IMR-90 (cell line): Measurements from ENCODE around the gene TMCC3. TPM values are rescaled to one million over a fixed set of nuclear protein-coding genes. Genes with fewer than 3 reads are reported as not detected.

Source experiments
- ATAC-seq: fragments of 200-7000 bp; cut with Tn5 transposase; 2 replicates; pipeline ENCODE4 v1.9.1; 2020; ENCODE audit warnings: low read depth, mild to moderate bottlenecking, moderate library complexity
- BruUV-seq: library from RNA; stranded (reverse); fragments of 400-500 nt; replicated peaks from 2 replicates; lab custom pipeline; 2021; lab: Mats Ljungman, UMichigan
- CTCF ChIA-PET: fragments of 300-600 bp; formaldehyde crosslinking; extraction: SDS; loops from one replicate; lab custom pipeline; 2021; ENCODE audit warnings: antibody characterized with exemption; lab: Yijun Ruan, JAX
- POLR2A ChIA-PET: fragments of 300-600 bp; sonication (Branson Sonifier 250); formaldehyde crosslinking; loops from one replicate; lab custom pipeline; 2022; ENCODE audit warnings: antibody characterized with exemption; ENCODE audit not compliant: unreplicated experiment; lab: Charles Lee
- DNase-seq: peaks from one replicate; pipeline ENCODE4 v3.0.0; 2013
- H2AFZ ChIP-seq: replicated peaks from 2 replicates; pipeline ENCODE3; 2013; ENCODE audit warnings: low read length, mild to moderate bottlenecking; ENCODE audit not compliant: poor library complexity
- H2AK5ac ChIP-seq: 2 replicates; pipeline ENCODE4 v1.6.1; 2013; ENCODE audit warnings: low read depth, low read length, inconsistent platforms
- H2AK9ac ChIP-seq: replicated peaks from 2 replicates; pipeline ENCODE3; 2013; ENCODE audit warnings: mild to moderate bottlenecking, low read depth, low read length, moderate library complexity; ENCODE audit not compliant: poor library complexity
- H2BK120ac ChIP-seq: 2 replicates; pipeline ENCODE4 v1.6.1; 2013; ENCODE audit warnings: low read depth, low read length, inconsistent platforms
- H2BK15ac ChIP-seq: 3 replicates; pipeline ENCODE4 v1.6.1; 2013; ENCODE audit warnings: low read depth, low read length, inconsistent platforms
- H2BK20ac ChIP-seq: 2 replicates; pipeline ENCODE4 v1.6.1; 2013; ENCODE audit warnings: low read depth, mild to moderate bottlenecking, inconsistent platforms, low read length, moderate library complexity
- H2BK5ac ChIP-seq: 2 replicates; pipeline ENCODE4 v1.6.1; 2013; ENCODE audit warnings: mild to moderate bottlenecking, low read depth, low read length, inconsistent platforms; ENCODE audit not compliant: poor library complexity, severe bottlenecking
- H3K14ac ChIP-seq: replicated peaks from 2 replicates; pipeline ENCODE4 v1.6.1; 2013; ENCODE audit warnings: low read depth, low read length, inconsistent platforms
- H3K18ac ChIP-seq: 2 replicates; pipeline ENCODE4 v1.6.1; 2013; ENCODE audit warnings: low read depth, low read length, control low read depth
- H3K23ac ChIP-seq: 2 replicates; pipeline ENCODE4 v1.6.1; 2013; ENCODE audit warnings: low read depth, low read length, inconsistent platforms
- H3K27ac ChIP-seq: 2 replicates; pipeline ENCODE4 v1.5.1; 2013; ENCODE audit warnings: mild to moderate bottlenecking, control low read depth, low read length; ENCODE audit not compliant: insufficient read depth
- H3K27me3 ChIP-seq: 2 replicates; pipeline ENCODE4 v1.6.1; 2013; ENCODE audit warnings: low read length; ENCODE audit not compliant: control insufficient read depth, insufficient read depth
- H3K36me3 ChIP-seq: 2 replicates; pipeline ENCODE4 v1.6.1; 2013; ENCODE audit warnings: low read length, mixed read lengths; ENCODE audit not compliant: control insufficient read depth, insufficient read depth
- H3K4ac ChIP-seq: 2 replicates; pipeline ENCODE4 v1.6.1; 2013; ENCODE audit warnings: low read depth, low read length, inconsistent platforms
- H3K4me1 ChIP-seq: 2 replicates; pipeline ENCODE4 v1.6.1; 2013; ENCODE audit warnings: low read length, mixed read lengths; ENCODE audit not compliant: control insufficient read depth, insufficient read depth
- H3K4me2 ChIP-seq: 2 replicates; pipeline ENCODE4 v1.6.1; 2013; ENCODE audit warnings: low read depth, mild to moderate bottlenecking, control low read depth, low read length, moderate library complexity
- H3K4me3 ChIP-seq: 2 replicates; pipeline ENCODE4 v1.5.1; 2013; ENCODE audit warnings: low read depth, mild to moderate bottlenecking, control low read depth, low read length, moderate library complexity; ENCODE audit not compliant: insufficient read depth
- H3K56ac ChIP-seq: 2 replicates; pipeline ENCODE4 v1.6.1; 2013; ENCODE audit warnings: low read length, inconsistent platforms; ENCODE audit not compliant: insufficient read depth; ENCODE audit errors: extremely low read depth
- H3K79me1 ChIP-seq, 2 experiments: 2 replicates each; pipeline ENCODE4 v1.6.1; 2013; ENCODE audit warnings: low read length in 2 of 2, inconsistent platforms in 1 of 2, low read depth in 1 of 2
- H3K9ac ChIP-seq: 2 replicates; pipeline ENCODE4 v1.6.1; 2013; ENCODE audit warnings: low read depth, low read length, control low read depth
- H3K9me1 ChIP-seq: 2 replicates; pipeline ENCODE4 v1.6.1; 2013; ENCODE audit warnings: low read length, inconsistent platforms; ENCODE audit not compliant: insufficient read depth
- H3K9me3 ChIP-seq: 2 replicates; pipeline ENCODE4 v1.6.1; 2013; ENCODE audit warnings: low read length; ENCODE audit not compliant: control insufficient read depth, insufficient read depth
- H4K20me1 ChIP-seq: 2 replicates; pipeline ENCODE4 v1.6.1; 2013; ENCODE audit warnings: low read length, inconsistent platforms; ENCODE audit not compliant: insufficient read depth
- H4K5ac ChIP-seq: 2 replicates; pipeline ENCODE4 v1.6.1; 2013; ENCODE audit warnings: mild to moderate bottlenecking, low read depth, low read length, control low read depth
- H4K8ac ChIP-seq, 2 experiments: 2 replicates each; pipeline ENCODE4 v1.6.1; 2013; ENCODE audit warnings: low read depth in 2 of 2, low read length in 2 of 2, control low read depth in 1 of 2, inconsistent platforms in 1 of 2
- H4K91ac ChIP-seq: 2 replicates; pipeline ENCODE4 v1.6.1; 2013; ENCODE audit warnings: low read depth, low read length, inconsistent platforms; ENCODE audit not compliant: insufficient read depth
- BHLHE40 ChIP-seq: fragments of 150-350 bp; IDR thresholded peaks from 2 replicates; pipeline ENCODE4 v1.6.1; 2016; ENCODE audit warnings: mild to moderate bottlenecking, low read depth, low read length
- CEBPB ChIP-seq: IDR thresholded peaks from 2 replicates; pipeline ENCODE4 v1.6.1; 2012; ENCODE audit warnings: low read depth, low read length, improper control_type of control experiment
- CHD1 ChIP-seq: IDR thresholded peaks from 2 replicates; pipeline ENCODE4 v1.6.1; 2012; ENCODE audit warnings: low read depth, low read length, improper control_type of control experiment
- FOS ChIP-seq: fragments of 150-350 bp; IDR thresholded peaks from 2 replicates; pipeline ENCODE4 v1.6.1; 2016; ENCODE audit warnings: low read depth, low read length
- MAFK ChIP-seq: IDR thresholded peaks from 2 replicates; pipeline ENCODE4 v1.6.1; 2012; ENCODE audit warnings: low read depth, low read length, improper control_type of control experiment
- MAZ ChIP-seq: IDR thresholded peaks from 2 replicates; pipeline ENCODE4 v1.6.1; 2012; ENCODE audit warnings: low read depth, mild to moderate bottlenecking, low read length, improper control_type of control experiment, moderate library complexity, borderline replicate concordance
- MXI1 ChIP-seq: IDR thresholded peaks from 2 replicates; pipeline ENCODE4 v1.6.1; 2012; ENCODE audit warnings: low read depth, mild to moderate bottlenecking, low read length, moderate library complexity, borderline replicate concordance
- NFE2L2 ChIP-seq: fragments of 150-350 bp; IDR thresholded peaks from 2 replicates; pipeline ENCODE4 v1.6.1; 2016; ENCODE audit warnings: low read depth, mild to moderate bottlenecking, low read length
- POLR2A ChIP-seq: IDR thresholded peaks from 2 replicates; pipeline ENCODE4 v1.6.1; 2012; ENCODE audit warnings: mild to moderate bottlenecking, low read depth, low read length
- RAD21 ChIP-seq: IDR thresholded peaks from 2 replicates; pipeline ENCODE4 v1.6.1; 2012; ENCODE audit warnings: low read length, improper control_type of control experiment
- RCOR1 ChIP-seq: IDR thresholded peaks from 2 replicates; pipeline ENCODE4 v1.6.1; 2012; ENCODE audit warnings: mild to moderate bottlenecking, low read length, improper control_type of control experiment; ENCODE audit not compliant: insufficient replicate concordance
- RFX5 ChIP-seq: IDR thresholded peaks from 2 replicates; pipeline ENCODE4 v1.8.0; 2012; ENCODE audit warnings: low read depth, mild to moderate bottlenecking, low read length, moderate library complexity
- SMC3 ChIP-seq: fragments of 150-350 bp; IDR thresholded peaks from 2 replicates; pipeline ENCODE4 v1.6.1; 2016; ENCODE audit warnings: low read depth, mild to moderate bottlenecking, antibody characterized with exemption, low read length, moderate library complexity
- WGBS, 2 experiments: methylation state at CpG; one replicate each; pipeline versions ENCODE4 v1.1.5 to v1.1.7; 2013; ENCODE audit warnings: missing lambda C conversion rate in 2 of 2; ENCODE audit not compliant: insufficient read length in 1 of 2; ENCODE audit errors: extremely low coverage in 2 of 2; 5-methylcytosine and 5-hydroxymethylcytosine counted together
- dilution Hi-C: fragments of 300-500 bp; cut with HindIII; formaldehyde crosslinking; loops from one replicate; pipeline ENCODE4 v1.14.3; 2018; ENCODE audit warnings: low sequenced_read_pairs; ENCODE audit not compliant: unreplicated experiment
- in situ Hi-C: fragments of 300-500 bp; cut with MboI; formaldehyde crosslinking; loops from 3 replicates; pipeline ENCODE4 v1.14.3; 2019; ENCODE audit warnings: low sequenced_read_pairs, inconsistent platforms, mixed read lengths
- intact Hi-C: fragments of 100-400 bp; cut with micrococcal nuclease; formaldehyde crosslinking; loops from 2 replicates; pipeline ENCODE4 v1.10.0; 2022
- polyA plus RNA-seq, 3 experiments: library from polyadenylated mRNA; depleted of rRNA; stranded (reverse); fragments of >200 nt; gene quantifications; 2 replicates each; pipeline ENCODE4 v1.2.3, GENCODE V29; 2012; ENCODE audit warnings: low replicate concordance in 1 of 3
- total RNA-seq: library from RNA; depleted of rRNA; stranded (reverse); fragments of >200 nt; gene quantifications from 2 replicates; pipeline ENCODE4 v1.2.3, GENCODE V29; 2012
- TF ChIP-seq, protein P1 (sequence below): fragments of 150-350 bp; IDR thresholded peaks from 2 replicates; pipeline ENCODE4 v1.6.1; 2016; ENCODE audit warnings: low read depth, mild to moderate bottlenecking, low read length, moderate library complexity, borderline replicate concordance
- TF ChIP-seq, protein P2 (sequence below): conservative IDR thresholded peaks from 2 replicates; pipeline ENCODE4 v1.5.1; 2012; ENCODE audit warnings: mild to moderate bottlenecking, low read depth, low read length, improper control_type of control experiment
- TF ChIP-seq, protein P3 (sequence below): fragments of 150-350 bp; IDR thresholded peaks from 2 replicates; pipeline ENCODE4 v1.6.1; 2017; ENCODE audit warnings: mild to moderate bottlenecking, antibody characterized with exemption, low read length, low read depth

Gene TMCC3
- total and polyA plus RNA-seq, 2 of the 4 experiments (the other 2 are of a cell fraction) = 0.14 to 0.36 TPM

DNA sequence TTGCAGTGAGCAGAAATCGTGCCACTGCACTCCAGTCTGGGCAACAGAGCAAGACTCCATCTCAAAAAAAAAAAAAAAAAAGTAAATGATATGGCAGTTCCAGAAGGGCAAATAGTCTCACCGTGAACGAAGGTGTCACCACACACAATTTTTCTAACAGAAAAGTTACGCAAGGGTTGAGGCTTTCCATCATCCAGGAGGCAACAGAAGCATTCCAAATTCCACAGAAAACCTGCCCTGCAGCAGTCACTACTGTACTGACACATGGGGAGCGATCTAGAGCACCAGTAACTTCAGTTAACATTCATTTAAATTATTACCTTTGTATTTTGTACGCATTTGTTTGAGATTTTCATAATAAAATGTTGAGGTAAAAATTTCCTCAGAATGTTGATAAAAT lies 24.8 kb downstream of the TMCC3 start:
- ChIA-PET POLR2A (no interaction called here), CTCF (no interaction called here)
- no peak overlapping the region for H3K14ac ChIP-seq
- no peaks in the 10 kb centered on the region for H3K36me3 ChIP-seq
- H3K27ac ChIP-seq = no peak overlapping the region
- no peak overlapping the region for H4K8ac ChIP-seq
- no peaks in the 10 kb centered on the region for H4K20me1 ChIP-seq
- H3K4ac ChIP-seq = no peak overlapping the region
- no peak overlapping the region for H2BK5ac ChIP-seq
- no peak overlapping the region for H2AFZ ChIP-seq
- intact Hi-C loops = no loop called here
- H3K9me3 ChIP-seq = no peaks in the 10 kb centered on the region
- TF ChIP-seq MAFK (no peak), MXI1 (no peak), CEBPB (no peak), POLR2A (no peak), FOS (no peak), BHLHE40 (no peak), RCOR1 (no peak), NFE2L2 (no peak), RFX5 (no peak), SMC3 (no peak), RAD21 (no peak), MAZ (no peak), CHD1 (no peak)
- TF ChIP-seq, protein P1, sequence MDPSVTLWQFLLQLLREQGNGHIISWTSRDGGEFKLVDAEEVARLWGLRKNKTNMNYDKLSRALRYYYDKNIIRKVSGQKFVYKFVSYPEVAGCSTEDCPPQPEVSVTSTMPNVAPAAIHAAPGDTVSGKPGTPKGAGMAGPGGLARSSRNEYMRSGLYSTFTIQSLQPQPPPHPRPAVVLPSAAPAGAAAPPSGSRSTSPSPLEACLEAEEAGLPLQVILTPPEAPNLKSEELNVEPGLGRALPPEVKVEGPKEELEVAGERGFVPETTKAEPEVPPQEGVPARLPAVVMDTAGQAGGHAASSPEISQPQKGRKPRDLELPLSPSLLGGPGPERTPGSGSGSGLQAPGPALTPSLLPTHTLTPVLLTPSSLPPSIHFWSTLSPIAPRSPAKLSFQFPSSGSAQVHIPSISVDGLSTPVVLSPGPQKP = no peak
- TF ChIP-seq, protein P2, sequence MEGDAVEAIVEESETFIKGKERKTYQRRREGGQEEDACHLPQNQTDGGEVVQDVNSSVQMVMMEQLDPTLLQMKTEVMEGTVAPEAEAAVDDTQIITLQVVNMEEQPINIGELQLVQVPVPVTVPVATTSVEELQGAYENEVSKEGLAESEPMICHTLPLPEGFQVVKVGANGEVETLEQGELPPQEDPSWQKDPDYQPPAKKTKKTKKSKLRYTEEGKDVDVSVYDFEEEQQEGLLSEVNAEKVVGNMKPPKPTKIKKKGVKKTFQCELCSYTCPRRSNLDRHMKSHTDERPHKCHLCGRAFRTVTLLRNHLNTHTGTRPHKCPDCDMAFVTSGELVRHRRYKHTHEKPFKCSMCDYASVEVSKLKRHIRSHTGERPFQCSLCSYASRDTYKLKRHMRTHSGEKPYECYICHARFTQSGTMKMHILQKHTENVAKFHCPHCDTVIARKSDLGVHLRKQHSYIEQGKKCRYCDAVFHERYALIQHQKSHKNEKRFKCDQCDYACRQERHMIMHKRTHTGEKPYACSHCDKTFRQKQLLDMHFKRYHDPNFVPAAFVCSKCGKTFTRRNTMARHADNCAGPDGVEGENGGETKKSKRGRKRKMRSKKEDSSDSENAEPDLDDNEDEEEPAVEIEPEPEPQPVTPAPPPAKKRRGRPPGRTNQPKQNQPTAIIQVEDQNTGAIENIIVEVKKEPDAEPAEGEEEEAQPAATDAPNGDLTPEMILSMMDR = no peak
- TF ChIP-seq, protein P3, sequence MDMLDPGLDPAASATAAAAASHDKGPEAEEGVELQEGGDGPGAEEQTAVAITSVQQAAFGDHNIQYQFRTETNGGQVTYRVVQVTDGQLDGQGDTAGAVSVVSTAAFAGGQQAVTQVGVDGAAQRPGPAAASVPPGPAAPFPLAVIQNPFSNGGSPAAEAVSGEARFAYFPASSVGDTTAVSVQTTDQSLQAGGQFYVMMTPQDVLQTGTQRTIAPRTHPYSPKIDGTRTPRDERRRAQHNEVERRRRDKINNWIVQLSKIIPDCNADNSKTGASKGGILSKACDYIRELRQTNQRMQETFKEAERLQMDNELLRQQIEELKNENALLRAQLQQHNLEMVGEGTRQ = no peak
- no peaks in the 10 kb centered on the region for H3K4me1 ChIP-seq
- no peak overlapping the region for H2BK120ac ChIP-seq
- BruUV-seq = no TSS peak
- no peak overlapping the region for H2BK20ac ChIP-seq
- H3K27me3 ChIP-seq = no peaks in the 10 kb centered on the region
- no peak overlapping the region for H3K18ac ChIP-seq
- no peak overlapping the region for H2AK5ac ChIP-seq
- H3K23ac ChIP-seq = no peak overlapping the region
- dilution Hi-C loops = no loop called here
- in situ Hi-C loops = no loop called here
- no peaks in the 10 kb centered on the region for H3K79me1 ChIP-seq
- no peak overlapping the region for H3K4me3 ChIP-seq
- H2AK9ac ChIP-seq = no peak overlapping the region
- DNase-seq (no peak), ATAC-seq (no peak)
- no peak overlapping the region for H4K91ac ChIP-seq
- no peaks in the 10 kb centered on the region for H3K9me1 ChIP-seq
- WGBS, 2 experiments = 73% methylated on average over 2 of the region's 6 CpGs; no CpG with 5 or more reads in 1 of the 2 experiments
- H3K9ac ChIP-seq = no peak overlapping the region
- no peak overlapping the region for H3K56ac ChIP-seq
- H4K5ac ChIP-seq = no peak overlapping the region
- no peak overlapping the region for H3K4me2 ChIP-seq
- H2BK15ac ChIP-seq = no peak overlapping the region
